HepG2 (cell line): ENCODE results near the gene POFUT1. TPM values are rescaled to one million over a fixed set of nuclear protein-coding genes. Genes with fewer than 3 reads are reported as not detected.

Source experiments
- CCAR2 ChIP-seq: fragments of 200-400 bp; formaldehyde crosslinking; optimal IDR thresholded peaks from 2 replicates; pipeline ENCODE3; 2018; ENCODE audit warnings: low read depth, mild to moderate bottlenecking, low read length, moderate library complexity
- ISX ChIP-seq: sonication (generic); formaldehyde crosslinking; conservative IDR thresholded peaks from 2 replicates; pipeline ENCODE4 v1.5.0; 2020; ENCODE audit warnings: missing genetic modification reagents
- JARID2 ChIP-seq: sonication (generic); formaldehyde crosslinking; IDR thresholded peaks from 2 replicates; pipeline ENCODE4 v1.8.1; 2023; ENCODE audit warnings: missing genetic modification reagents, inconsistent platforms; ENCODE audit not compliant: insufficient replicate concordance
- JUNB ChIP-seq: sonication (generic); formaldehyde crosslinking; IDR thresholded peaks from 2 replicates; pipeline ENCODE4 v1.8.0; 2022; ENCODE audit warnings: missing genetic modification reagents, mild to moderate bottlenecking, borderline replicate concordance
- MIER3 ChIP-seq: IDR thresholded peaks from 2 replicates; pipeline ENCODE4 v1.6.1; 2016; ENCODE audit warnings: missing compliant biosample characterization, borderline replicate concordance
- NFRKB ChIP-seq: fragments of 450-650 bp; IDR thresholded peaks from 2 replicates; pipeline ENCODE4 v1.6.1; 2017
- NFYC ChIP-seq: IDR thresholded peaks from 2 replicates; pipeline ENCODE4 v1.6.1; 2016; ENCODE audit warnings: missing genetic modification reagents, missing compliant biosample characterization
- PRPF4 ChIP-seq: fragments of 200-400 bp; formaldehyde crosslinking; IDR thresholded peaks from 2 replicates; pipeline ENCODE4 v1.6.1; 2016; ENCODE audit warnings: low read length, low read depth; ENCODE audit not compliant: poor library complexity, severe bottlenecking
- SCMH1 ChIP-seq: sonication (generic); formaldehyde crosslinking; IDR thresholded peaks from 2 replicates; pipeline ENCODE4 v1.9.0; 2021; ENCODE audit warnings: missing genetic modification reagents, mild to moderate bottlenecking, borderline replicate concordance
- SP140L ChIP-seq: sonication (generic); formaldehyde crosslinking; IDR thresholded peaks from 2 replicates; pipeline ENCODE4 v1.4.0; 2020; ENCODE audit warnings: missing genetic modification reagents, borderline replicate concordance
- ZBTB8A ChIP-seq: sonication (generic); formaldehyde crosslinking; IDR thresholded peaks from 2 replicates; pipeline ENCODE4 v1.4.0; 2020; ENCODE audit warnings: mild to moderate bottlenecking, low read depth, missing genetic modification reagents, borderline replicate concordance
- ZNF138 ChIP-seq: sonication (generic); formaldehyde crosslinking; IDR thresholded peaks from 2 replicates; pipeline ENCODE4 v1.5.0; 2020; ENCODE audit warnings: mild to moderate bottlenecking, low read depth, missing genetic modification reagents
- ZNF180 ChIP-seq: sonication (generic); formaldehyde crosslinking; IDR thresholded peaks from 2 replicates; pipeline ENCODE4 v1.4.0; 2020; ENCODE audit warnings: low read depth, missing genetic modification reagents, borderline replicate concordance
- ZNF232 ChIP-seq: sonication (generic); formaldehyde crosslinking; IDR thresholded peaks from 2 replicates; pipeline ENCODE4 v1.4.0; 2020; ENCODE audit warnings: missing genetic modification reagents, borderline replicate concordance
- ZNF605 ChIP-seq: sonication (generic); formaldehyde crosslinking; IDR thresholded peaks from 2 replicates; pipeline ENCODE4 v1.8.0; 2022; ENCODE audit warnings: mild to moderate bottlenecking, missing genetic modification reagents
- ZNF709 ChIP-seq: sonication (generic); formaldehyde crosslinking; IDR thresholded peaks from 2 replicates; pipeline ENCODE4 v1.5.0; 2020; ENCODE audit warnings: mild to moderate bottlenecking, missing genetic modification reagents
- ZSCAN9 ChIP-seq: IDR thresholded peaks from 2 replicates; pipeline ENCODE4 v1.6.1; 2016; ENCODE audit warnings: borderline replicate concordance
- polyA plus RNA-seq, 8 experiments: library from polyadenylated mRNA; depleted of rRNA in 3 of 8; stranded (reverse) in 7 of 8; unstranded in 1 of 8; fragments of >200 nt; fragmentation: Illumina TruSeq in 4 of 8; extraction: Trizol in 4 of 8; gene quantifications; 2 replicates each; pipeline versions ENCODE4 v1.2.1 to v1.2.3, GENCODE V29; 2011 to 2016; ENCODE audit warnings: low read depth in 4 of 8, missing spikeins in 1 of 8, mixed read lengths in 1 of 8; ENCODE audit not compliant: insufficient read depth in 1 of 8
- total RNA-seq, 5 experiments: library from RNA; depleted of rRNA; stranded (reverse); fragments of >200 nt; fragmentation: Illumina TruSeq; extraction: Trizol; gene quantifications; 2 replicates each; pipeline ENCODE4 v1.2.3, GENCODE V29; 2016; ENCODE audit warnings: low read depth in 1 of 5
- TF ChIP-seq, protein P1 (sequence below): sonication (generic); formaldehyde crosslinking; IDR thresholded peaks from 2 replicates; pipeline ENCODE4 v1.8.0; 2022; ENCODE audit warnings: mild to moderate bottlenecking, missing genetic modification reagents
- TF ChIP-seq, protein P2 (sequence below): sonication (generic); formaldehyde crosslinking; IDR thresholded peaks from 2 replicates; pipeline ENCODE4 v1.4.0; 2020; ENCODE audit warnings: missing genetic modification reagents, borderline replicate concordance
- TF ChIP-seq, protein P3 (sequence below): sonication (generic); formaldehyde crosslinking; IDR thresholded peaks from 2 replicates; pipeline ENCODE4 v1.8.0; 2023; ENCODE audit warnings: mild to moderate bottlenecking, missing genetic modification reagents
- TF ChIP-seq, protein P4 (sequence below): sonication (generic); formaldehyde crosslinking; IDR thresholded peaks from 2 replicates; pipeline ENCODE4 v1.8.1; 2023; ENCODE audit warnings: mild to moderate bottlenecking, inconsistent platforms, moderate library complexity, missing genetic modification reagents, borderline replicate concordance

Gene POFUT1
- total and polyA plus RNA-seq, 2 of the 13 experiments (the other 11 are each of a cell fraction or from before 2014, with no cell fraction given) = 35.5 to 58.3 TPM

DNA sequence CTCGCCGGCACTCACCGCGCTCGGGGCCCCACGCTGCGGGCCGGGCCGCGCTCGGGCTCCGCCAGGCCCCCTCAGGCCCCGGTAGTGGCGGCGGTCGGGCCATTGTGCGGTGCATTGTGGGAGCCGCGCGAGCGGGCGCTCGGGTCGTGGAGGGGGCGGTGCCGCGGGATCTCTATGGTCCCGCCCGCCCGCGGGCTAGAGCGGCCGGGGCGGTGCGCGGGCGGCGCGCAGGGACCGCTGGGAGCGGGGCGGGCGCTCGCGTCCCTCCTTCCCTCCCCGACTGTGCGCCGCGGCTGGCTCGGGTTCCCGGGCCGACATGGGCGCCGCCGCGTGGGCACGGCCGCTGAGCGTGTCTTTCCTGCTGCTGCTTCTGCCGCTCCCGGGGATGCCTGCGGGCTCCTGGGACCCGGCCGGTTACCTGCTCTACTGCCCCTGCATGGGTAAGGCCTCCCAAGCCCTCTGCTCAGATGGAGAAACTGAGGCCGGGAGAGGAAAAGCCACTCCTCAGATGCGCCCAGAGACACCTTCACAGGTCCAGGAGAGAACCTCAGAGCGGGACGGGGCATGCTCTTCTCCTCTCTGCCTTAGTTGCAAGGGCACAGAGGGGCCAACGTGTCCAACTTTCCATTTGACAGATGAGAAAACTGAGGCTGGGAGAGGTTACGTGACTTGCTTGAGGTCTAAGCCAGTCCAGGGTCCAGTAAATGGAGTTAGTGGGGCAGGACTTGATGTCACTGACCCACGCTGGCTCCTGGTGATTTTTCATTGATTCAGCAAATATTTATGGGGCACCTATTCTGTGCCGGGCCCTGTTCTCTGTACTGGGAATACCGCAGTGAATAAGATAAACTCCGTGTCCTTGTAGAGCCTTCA is at the start of gene POFUT1, which contains the start of gene PLAGL2 (continued):
- TF ChIP-seq SCMH1 (CRISPR knock-in tag) (no peak), CCAR2 (no peak), ZBTB8A (CRISPR knock-in tag) (no peak), ZSCAN9 (CRISPR knock-in tag) (no peak; the same call in 1 of the 2 replicates), PRPF4 (no peak), ZNF709 (peak; percentile 77), ZNF180 (CRISPR knock-in tag) (no peak), ZNF605 (CRISPR knock-in tag) (peak; percentile 87), ISX (CRISPR knock-in tag) (peak; percentile 10; the same call in 1 of the 2 replicates), JARID2 (CRISPR knock-in tag) (peak; percentile 69), NFYC (CRISPR knock-in tag) (no peak; the same call in none of the 2 replicates), ZNF138 (peak; percentile 36), MIER3 (CRISPR knock-in tag) (no peak), ZNF232 (CRISPR knock-in tag) (no peak; the same call in 1 of the 2 replicates), SP140L (CRISPR knock-in tag) (no peak), JUNB (CRISPR knock-in tag) (no peak), NFRKB (no peak)
- TF ChIP-seq, protein P1, sequence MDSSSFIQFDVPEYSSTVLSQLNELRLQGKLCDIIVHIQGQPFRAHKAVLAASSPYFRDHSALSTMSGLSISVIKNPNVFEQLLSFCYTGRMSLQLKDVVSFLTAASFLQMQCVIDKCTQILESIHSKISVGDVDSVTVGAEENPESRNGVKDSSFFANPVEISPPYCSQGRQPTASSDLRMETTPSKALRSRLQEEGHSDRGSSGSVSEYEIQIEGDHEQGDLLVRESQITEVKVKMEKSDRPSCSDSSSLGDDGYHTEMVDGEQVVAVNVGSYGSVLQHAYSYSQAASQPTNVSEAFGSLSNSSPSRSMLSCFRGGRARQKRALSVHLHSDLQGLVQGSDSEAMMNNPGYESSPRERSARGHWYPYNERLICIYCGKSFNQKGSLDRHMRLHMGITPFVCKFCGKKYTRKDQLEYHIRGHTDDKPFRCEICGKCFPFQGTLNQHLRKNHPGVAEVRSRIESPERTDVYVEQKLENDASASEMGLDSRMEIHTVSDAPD = peak; percentile 82
- TF ChIP-seq, protein P2, sequence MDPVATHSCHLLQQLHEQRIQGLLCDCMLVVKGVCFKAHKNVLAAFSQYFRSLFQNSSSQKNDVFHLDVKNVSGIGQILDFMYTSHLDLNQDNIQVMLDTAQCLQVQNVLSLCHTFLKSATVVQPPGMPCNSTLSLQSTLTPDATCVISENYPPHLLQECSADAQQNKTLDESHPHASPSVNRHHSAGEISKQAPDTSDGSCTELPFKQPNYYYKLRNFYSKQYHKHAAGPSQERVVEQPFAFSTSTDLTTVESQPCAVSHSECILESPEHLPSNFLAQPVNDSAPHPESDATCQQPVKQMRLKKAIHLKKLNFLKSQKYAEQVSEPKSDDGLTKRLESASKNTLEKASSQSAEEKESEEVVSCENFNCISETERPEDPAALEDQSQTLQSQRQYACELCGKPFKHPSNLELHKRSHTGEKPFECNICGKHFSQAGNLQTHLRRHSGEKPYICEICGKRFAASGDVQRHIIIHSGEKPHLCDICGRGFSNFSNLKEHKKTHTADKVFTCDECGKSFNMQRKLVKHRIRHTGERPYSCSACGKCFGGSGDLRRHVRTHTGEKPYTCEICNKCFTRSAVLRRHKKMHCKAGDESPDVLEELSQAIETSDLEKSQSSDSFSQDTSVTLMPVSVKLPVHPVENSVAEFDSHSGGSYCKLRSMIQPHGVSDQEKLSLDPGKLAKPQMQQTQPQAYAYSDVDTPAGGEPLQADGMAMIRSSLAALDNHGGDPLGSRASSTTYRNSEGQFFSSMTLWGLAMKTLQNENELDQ = no peak; the same call in 1 of the 2 replicates
- TF ChIP-seq, protein P3, sequence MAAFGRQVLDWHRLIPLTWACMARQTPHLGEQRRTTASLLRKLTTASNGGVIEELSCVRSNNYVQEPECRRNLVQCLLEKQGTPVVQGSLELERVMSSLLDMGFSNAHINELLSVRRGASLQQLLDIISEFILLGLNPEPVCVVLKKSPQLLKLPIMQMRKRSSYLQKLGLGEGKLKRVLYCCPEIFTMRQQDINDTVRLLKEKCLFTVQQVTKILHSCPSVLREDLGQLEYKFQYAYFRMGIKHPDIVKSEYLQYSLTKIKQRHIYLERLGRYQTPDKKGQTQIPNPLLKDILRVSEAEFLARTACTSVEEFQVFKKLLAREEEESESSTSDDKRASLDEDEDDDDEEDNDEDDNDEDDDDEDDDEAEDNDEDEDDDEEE (CRISPR knock-in tag) = no peak; the same call in 1 of the 2 replicates
- TF ChIP-seq, protein P4, sequence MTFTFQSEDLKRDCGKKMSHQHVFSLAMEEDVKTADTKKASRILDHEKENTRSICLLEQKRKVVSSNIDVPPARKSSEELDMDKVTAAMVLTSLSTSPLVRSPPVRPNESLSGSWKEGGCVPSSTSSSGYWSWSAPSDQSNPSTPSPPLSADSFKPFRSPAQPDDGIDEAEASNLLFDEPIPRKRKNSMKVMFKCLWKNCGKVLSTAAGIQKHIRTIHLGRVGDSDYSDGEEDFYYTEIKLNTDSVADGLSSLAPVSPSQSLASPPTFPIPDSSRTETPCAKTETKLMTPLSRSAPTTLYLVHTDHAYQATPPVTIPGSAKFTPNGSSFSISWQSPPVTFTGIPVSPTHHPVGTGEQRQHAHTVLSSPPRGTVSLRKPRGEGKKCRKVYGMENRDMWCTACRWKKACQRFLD (CRISPR knock-in tag) = no peak
